DOHH2 (cell line): ENCODE measurements around the gene NIF3L1.

ENCODE experiments used
- H3F3A ChIP-seq: fragments of 200-600 bp; sonication (generic), shearing (Covaris generic); 2 replicates; pipeline ENCODE4 v1.6.0; 2016; ENCODE audit warnings: antibody characterized with exemption, mild to moderate bottlenecking; ENCODE audit not compliant: control insufficient read depth, insufficient read depth
- H3K27ac ChIP-seq: fragments of 200-600 bp; sonication (generic); 2 replicates; pipeline ENCODE4 v1.5.1; 2014; ENCODE audit warnings: low read depth, mild to moderate bottlenecking, low read length, moderate library complexity
- H3K27me3 ChIP-seq: fragments of 200-600 bp; sonication (generic); 2 replicates; pipeline ENCODE4 v1.6.1; 2014; ENCODE audit warnings: mild to moderate bottlenecking, low read length, mixed read lengths; ENCODE audit not compliant: control insufficient read depth
- H3K36me3 ChIP-seq: fragments of 200-600 bp; sonication (generic); 2 replicates; pipeline ENCODE4 v1.6.1; 2014; ENCODE audit warnings: mild to moderate bottlenecking, low read length, moderate library complexity, mixed read lengths; ENCODE audit not compliant: control insufficient read depth
- H3K4me1 ChIP-seq: fragments of 200-600 bp; sonication (generic); 2 replicates; pipeline ENCODE4 v1.6.1; 2014; ENCODE audit warnings: mild to moderate bottlenecking, low read length, mixed read lengths; ENCODE audit not compliant: control insufficient read depth
- H3K4me2 ChIP-seq: fragments of 200-600 bp; sonication (generic); 2 replicates; pipeline ENCODE4 v1.6.0; 2014; ENCODE audit warnings: mild to moderate bottlenecking, low read length, moderate library complexity
- H3K4me3 ChIP-seq: fragments of 200-600 bp; sonication (generic); 2 replicates; pipeline ENCODE4 v1.5.1; 2014; ENCODE audit warnings: mild to moderate bottlenecking, low read length, mixed read lengths
- H3K79me2 ChIP-seq: fragments of 200-600 bp; sonication (generic); 2 replicates; pipeline ENCODE4 v1.6.1; 2014; ENCODE audit warnings: mild to moderate bottlenecking, low read length, mixed read lengths; ENCODE audit not compliant: control insufficient read depth
- H3K9me2 ChIP-seq: fragments of 200-600 bp; sonication (generic); replicated peaks from 2 replicates; pipeline ENCODE4 v1.6.1; 2014; ENCODE audit warnings: mild to moderate bottlenecking, low read length, mixed read lengths; ENCODE audit not compliant: control insufficient read depth
- H3K9me3 ChIP-seq: fragments of 200-600 bp; sonication (generic); 2 replicates; pipeline ENCODE4 v1.6.1; 2014; ENCODE audit warnings: antibody characterized with exemption, low read length, mixed read lengths; ENCODE audit not compliant: control insufficient read depth, insufficient read depth
- H4K20me1 ChIP-seq: fragments of 200-600 bp; sonication (generic); 2 replicates; pipeline ENCODE4 v1.6.0; 2014; ENCODE audit warnings: low read depth, mild to moderate bottlenecking, antibody characterized with exemption, low read length, moderate library complexity; ENCODE audit not compliant: control insufficient read depth, insufficient read depth
- EZH2phosphoT487 ChIP-seq: fragments of 200-600 bp; sonication (generic); IDR thresholded peaks from 2 replicates; pipeline ENCODE4 v1.6.1; 2017; ENCODE audit warnings: borderline replicate concordance, mild to moderate bottlenecking, antibody characterized with exemption, low read length, moderate library complexity, mixed read lengths
- TF ChIP-seq, protein P1 (sequence below): fragments of 200-600 bp; sonication (generic); IDR thresholded peaks from one replicate; pipeline ENCODE4 v1.5.1; 2014; ENCODE audit warnings: antibody characterized with exemption, mild to moderate bottlenecking, low read depth, low read length; ENCODE audit not compliant: poor library complexity, severe bottlenecking

Gene NIF3L1

GRCh38 chr2:200944467-200945394 lies 55.6 kb downstream of the NIF3L1 start:
- Histone ChIP-seq H3K9me2 (no peaks in the 10 kb centered on the region), H3K9me3 (no peaks in the 10 kb centered on the region), H3K4me1 (no peaks in the 10 kb centered on the region), H3K27ac (no peak overlapping the region), H3K79me2 (no peaks in the 10 kb centered on the region), H3K4me3 (no peak overlapping the region), H4K20me1 (no peaks in the 10 kb centered on the region), H3K27me3 (no peaks in the 10 kb centered on the region), H3K4me2 (no peak overlapping the region), H3K36me3 (peaks cover 64% of the 10 kb centered on the region), H3F3A (no peaks in the 10 kb centered on the region)
- TF ChIP-seq EZH2phosphoT487 = no peak
- TF ChIP-seq, protein P1, sequence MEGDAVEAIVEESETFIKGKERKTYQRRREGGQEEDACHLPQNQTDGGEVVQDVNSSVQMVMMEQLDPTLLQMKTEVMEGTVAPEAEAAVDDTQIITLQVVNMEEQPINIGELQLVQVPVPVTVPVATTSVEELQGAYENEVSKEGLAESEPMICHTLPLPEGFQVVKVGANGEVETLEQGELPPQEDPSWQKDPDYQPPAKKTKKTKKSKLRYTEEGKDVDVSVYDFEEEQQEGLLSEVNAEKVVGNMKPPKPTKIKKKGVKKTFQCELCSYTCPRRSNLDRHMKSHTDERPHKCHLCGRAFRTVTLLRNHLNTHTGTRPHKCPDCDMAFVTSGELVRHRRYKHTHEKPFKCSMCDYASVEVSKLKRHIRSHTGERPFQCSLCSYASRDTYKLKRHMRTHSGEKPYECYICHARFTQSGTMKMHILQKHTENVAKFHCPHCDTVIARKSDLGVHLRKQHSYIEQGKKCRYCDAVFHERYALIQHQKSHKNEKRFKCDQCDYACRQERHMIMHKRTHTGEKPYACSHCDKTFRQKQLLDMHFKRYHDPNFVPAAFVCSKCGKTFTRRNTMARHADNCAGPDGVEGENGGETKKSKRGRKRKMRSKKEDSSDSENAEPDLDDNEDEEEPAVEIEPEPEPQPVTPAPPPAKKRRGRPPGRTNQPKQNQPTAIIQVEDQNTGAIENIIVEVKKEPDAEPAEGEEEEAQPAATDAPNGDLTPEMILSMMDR = no peak

DNA sequence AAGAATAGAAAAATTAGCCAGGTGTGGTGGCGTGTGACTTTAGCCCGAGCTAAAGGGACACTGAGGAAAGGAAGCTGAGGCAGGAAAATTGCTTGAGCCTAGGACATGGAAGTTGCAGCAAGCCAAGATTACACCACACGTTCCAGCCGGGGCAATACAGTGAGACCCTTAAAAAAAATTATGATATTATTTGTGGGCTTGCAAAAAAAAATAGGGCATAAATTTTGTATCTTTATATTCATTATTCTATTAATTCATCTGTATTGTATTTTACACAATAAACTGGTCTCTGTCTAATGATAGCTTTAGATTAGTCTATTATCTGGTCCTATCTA lies 56.2 kb downstream of the NIF3L1 start:
- Histone ChIP-seq H3K4me1 (no peaks in the 10 kb centered on the region), H3F3A (no peaks in the 10 kb centered on the region), H3K9me2 (no peaks in the 10 kb centered on the region), H3K4me3 (no peak overlapping the region), H3K27ac (no peak overlapping the region), H3K27me3 (no peaks in the 10 kb centered on the region), H3K79me2 (no peaks in the 10 kb centered on the region), H3K36me3 (peaks cover 62% of the 10 kb centered on the region), H3K9me3 (no peaks in the 10 kb centered on the region), H3K4me2 (no peak overlapping the region), H4K20me1 (no peaks in the 10 kb centered on the region)
- TF ChIP-seq, protein P1 = no peak
- no peak for TF ChIP-seq EZH2phosphoT487

DNA sequence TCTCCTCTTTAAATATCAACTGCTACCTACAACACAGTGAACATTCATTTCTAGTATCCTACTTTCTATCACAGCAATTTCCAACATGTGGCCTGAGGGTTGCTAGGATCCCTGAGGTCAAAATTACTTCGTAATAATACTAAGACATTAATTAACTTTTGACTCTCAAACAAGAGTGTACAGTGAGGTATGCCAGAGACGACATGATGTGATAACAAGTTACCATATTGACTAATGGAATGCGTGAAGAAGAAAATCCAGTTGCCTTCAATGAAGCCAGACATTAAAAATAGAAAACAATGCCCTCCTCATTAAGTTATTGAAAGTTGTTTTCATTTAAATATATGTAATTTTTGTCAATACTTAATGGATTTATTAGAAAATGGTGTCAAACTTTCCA lies 61.2 kb downstream of the NIF3L1 start:
- Histone ChIP-seq H3K36me3 (peaks cover 66% of the 10 kb centered on the region), H4K20me1 (no peaks in the 10 kb centered on the region), H3K4me1 (no peaks in the 10 kb centered on the region), H3K4me2 (no peak overlapping the region), H3K27ac (no peak overlapping the region), H3K27me3 (no peaks in the 10 kb centered on the region), H3K9me3 (no peaks in the 10 kb centered on the region), H3F3A (no peaks in the 10 kb centered on the region), H3K9me2 (no peaks in the 10 kb centered on the region), H3K79me2 (no peaks in the 10 kb centered on the region), H3K4me3 (no peak overlapping the region)
- TF ChIP-seq EZH2phosphoT487 = no peak
- TF ChIP-seq, protein P1 = no peak
